Left lung (tissue), 14 donors: Measurements from ENCODE around the gene OLFM1. TPM values are rescaled to one million over a fixed set of nuclear protein-coding genes. Genes with fewer than 3 reads are reported as not detected.

Experiments used
- ATAC-seq: fragments of 200-7000 bp; cut with Tn5 transposase; one replicate; pipeline ENCODE4 v1.9.1; 2020; ENCODE audit warnings: moderate library complexity
- DNase-seq, 4 donors: peaks; one replicate each; pipeline ENCODE4 v3.0.0-alpha.2; 2013 to 2020
- H3K27ac ChIP-seq, 2 donors: fragments of 200-600 bp; sonication (generic) in 1 of 2; one replicate each; pipeline versions ENCODE4 v1.5.0 to v1.8.0; 2020 to 2021
- H3K27me3 ChIP-seq, 2 donors: fragments of 200-600 bp; sonication (generic) in 1 of 2; one replicate each; pipeline versions ENCODE4 v1.5.0 to v1.8.0; 2020 to 2021
- H3K36me3 ChIP-seq, 2 donors: fragments of 200-600 bp; sonication (generic) in 1 of 2; one replicate each; pipeline versions ENCODE4 v1.5.0 to v1.8.0; 2020 to 2021
- H3K4me1 ChIP-seq, 2 donors: fragments of 200-600 bp; one replicate each; pipeline ENCODE4 v1.8.0; 2021
- H3K4me3 ChIP-seq, 2 donors: fragments of 200-600 bp; sonication (generic) in 1 of 2; one replicate each; pipeline versions ENCODE4 v1.5.0 to v1.8.0; 2020 to 2021; ENCODE audit warnings: mild to moderate bottlenecking in 1 of 2
- H3K9me3 ChIP-seq, 2 donors: fragments of 200-600 bp; sonication (generic) in 1 of 2; one replicate each; pipeline versions ENCODE4 v1.5.0 to v1.8.0; 2020 to 2021
- CTCF ChIP-seq, 2 donors: fragments of 200-600 bp; sonication (generic) in 1 of 2; IDR thresholded peaks; one replicate each; pipeline versions ENCODE4 v1.5.0 to v1.8.0; 2021; ENCODE audit warnings: antibody characterized with exemption in 2 of 2
- intact Hi-C, 2 donors: fragments of 100-400 bp; cut with DNase I; formaldehyde crosslinking; loops; one replicate each; pipeline versions ENCODE4 v1.11.2 to v1.14.2; 2022
- long read RNA-seq, 12 donors: library from polyadenylated mRNA in 2 of 12; unstranded in 2 of 12; transcript quantifications; one replicate each; pipeline ENCODE4 v2.0.0 and lab custom pipeline, GENCODE V29; 2019 to 2026
- polyA plus RNA-seq, 6 donors: library from polyadenylated mRNA; unstranded; fragments of 120-200 nt; gene quantifications; one replicate each; pipeline ENCODE4 v1.2.1, GENCODE V29; 2013; ENCODE audit not compliant: insufficient read length in 6 of 6
- total RNA-seq, 2 donors: library from RNA; stranded (reverse); fragmentation: NEBNext Ultra II Directional; extraction: Animal tissue kit (Norgen Biotek cat#: 25700); gene quantifications; one replicate each; pipeline ENCODE4 v1.2.1, GENCODE V29; 2021
- donor health status: DM: no; HTN: yes; CAD: no.
- donor health status: DM: no; HTN: no; CAD: no.

Gene OLFM1
- 10 to 100 TPM; 21.2 to 21.5 TPM for total RNA-seq
- polyA plus RNA-seq = 10 to 100 TPM in 4 of 6 donors, 1 to 10 TPM in 2; 6.8 to 17.3 (median 12.2) TPM
- long read RNA-seq, donor 1, partial matches to known transcripts = 0 of 5 reads
- long read RNA-seq, donor 1, other reads (novel, unspliced or antisense) = 0 of 5 reads
- long read RNA-seq, donor 2, partial matches to known transcripts = 0 of 10 reads
- long read RNA-seq, donor 2, other reads (novel, unspliced or antisense) = 0 of 10 reads
- long read RNA-seq, donor 3, partial matches to known transcripts = 0 of 3 reads
- long read RNA-seq, donor 3, other reads (novel, unspliced or antisense) = 0 of 3 reads
- long read RNA-seq, donor 4, transcript OLFM1-202 (4 exons, 1,014 nt) = major isoform, 10 of 12 reads
- long read RNA-seq, donor 4, partial matches to known transcripts = 1 of 12 reads
- long read RNA-seq, donor 4, other reads (novel, unspliced or antisense) = 0 of 12 reads
- long read RNA-seq, donor 5, transcript OLFM1-204 (6 exons, 2,444 nt) = major isoform, 5 of 13 reads
- long read RNA-seq, donor 5, partial matches to known transcripts = 0 of 13 reads
- long read RNA-seq, donor 5, other reads (novel, unspliced or antisense) = 0 of 13 reads
- long read RNA-seq, donor 6, partial matches to known transcripts = 0 of 7 reads
- long read RNA-seq, donor 6, other reads (novel, unspliced or antisense) = 0 of 7 reads
- long read RNA-seq, donor 7, partial matches to known transcripts = 0 of 2 reads
- long read RNA-seq, donor 7, other reads (novel, unspliced or antisense) = 0 of 2 reads
- long read RNA-seq, donor 8, partial matches to known transcripts = 0 of 5 reads
- long read RNA-seq, donor 8, other reads (novel, unspliced or antisense) = 0 of 5 reads
- long read RNA-seq, donor 9 = 0 reads
- long read RNA-seq, donor 10, transcript OLFM1-202 (4 exons, 1,014 nt) = major isoform, 11 of 17 reads
- long read RNA-seq, donor 10, transcript OLFM1-201 (6 exons, 2,591 nt) = minor isoform, 5 of 17 reads
- long read RNA-seq, donor 10, partial matches to known transcripts = 0 of 17 reads
- long read RNA-seq, donor 10, other reads (novel, unspliced or antisense) = 1 of 17 reads
- long read RNA-seq, donor 11, transcript OLFM1-204 (6 exons, 2,444 nt) = minor isoform, 30 of 205 reads
- long read RNA-seq, donor 11, transcript OLFM1-208 (4 exons, 1,057 nt) = minor isoform, 53 of 205 reads
- long read RNA-seq, donor 11, transcript OLFM1-202 (4 exons, 1,014 nt) = major isoform, 61 of 205 reads
- long read RNA-seq, donor 11, transcript OLFM1-201 (6 exons, 2,591 nt) = minor isoform, 28 of 205 reads
- long read RNA-seq, donor 11, partial matches to known transcripts = 32 of 205 reads
- long read RNA-seq, donor 11, other reads (novel, unspliced or antisense) = 0 of 205 reads
- long read RNA-seq, donor 12, partial matches to known transcripts = 0 of 2 reads
- long read RNA-seq, donor 12, other reads (novel, unspliced or antisense) = 0 of 2 reads

DNA sequence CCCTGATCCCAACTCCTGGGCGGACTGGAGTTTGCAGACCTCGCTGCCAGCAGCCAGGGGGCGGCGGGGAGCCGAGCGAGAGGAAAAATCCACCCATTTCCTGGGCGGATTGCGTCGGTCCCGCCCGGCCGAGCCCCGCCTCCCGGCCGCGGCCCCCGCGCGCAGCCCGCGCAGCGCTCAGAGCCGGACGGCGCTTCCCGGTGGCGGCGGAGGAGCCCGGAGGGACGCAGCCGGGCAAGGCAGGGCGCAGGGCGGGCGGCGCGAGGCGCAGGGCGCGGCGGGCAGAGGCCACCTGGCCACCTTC, at the start of gene OLFM1:
Gene OLFM1, plus strand, starts transcription at position 180 of the 304 bp plus-strand sequence. CDS start 322 bp downstream, outside the sequence.
- intact Hi-C loops = loop anchor here in 1 of 2 donors (2.0 to 5.0 kb wide), 2 partner anchors 255 to 325 kb away; no protein-coding TSS in a partner anchor
- TF ChIP-seq CTCF (IDR thresholded peaks at IDR 0.05) = peak; percentile 57 to 63
- peaks cover 27 to 89% of the 10 kb centered on the region in 2 donors for H3K27me3 ChIP-seq
- DNase-seq (peak; percentile 58 to 88 (median 77)), ATAC-seq (peak; percentile 82)
- H3K36me3 ChIP-seq = no peaks in the 10 kb centered on the region
- no peaks in the 10 kb centered on the region for H3K9me3 ChIP-seq
- peak within 1 kb of the TSS; percentile 10 to 29 for H3K4me3 ChIP-seq
- no peak within 1 kb of the TSS for H3K27ac ChIP-seq
- peaks cover 0 to 22% of the 10 kb centered on the region in 2 donors for H3K4me1 ChIP-seq

GRCh38 chr9:135038331-135038730, 49.1 kb upstream of the OLFM1 start:
- no peak for ATAC-seq
- Histone ChIP-seq H3K4me1 (no peaks in the 10 kb centered on the region), H3K4me3 (no peak overlapping the region), H3K9me3 (no peaks in the 10 kb centered on the region), H3K36me3 (no peaks in the 10 kb centered on the region), H3K27me3 (peaks cover 0 to 25% of the 10 kb centered on the region in 2 donors), H3K27ac (no peak overlapping the region)
- intact Hi-C loops = no loop called here
- TF ChIP-seq CTCF (IDR thresholded peaks at IDR 0.05) = no peak
- DNase-seq = no peak

GRCh38 chr9:135038826-135039225, 48.6 kb upstream of the OLFM1 start:
- Histone ChIP-seq H3K27ac (no peak overlapping the region), H3K27me3 (peaks cover 0 to 25% of the 10 kb centered on the region in 2 donors), H3K36me3 (no peaks in the 10 kb centered on the region), H3K4me1 (no peaks in the 10 kb centered on the region), H3K9me3 (no peaks in the 10 kb centered on the region), H3K4me3 (no peak overlapping the region)
- intact Hi-C loops = no loop called here
- no peak for DNase-seq
- no peak for ATAC-seq
- TF ChIP-seq CTCF (IDR thresholded peaks at IDR 0.05) = no peak

DNA sequence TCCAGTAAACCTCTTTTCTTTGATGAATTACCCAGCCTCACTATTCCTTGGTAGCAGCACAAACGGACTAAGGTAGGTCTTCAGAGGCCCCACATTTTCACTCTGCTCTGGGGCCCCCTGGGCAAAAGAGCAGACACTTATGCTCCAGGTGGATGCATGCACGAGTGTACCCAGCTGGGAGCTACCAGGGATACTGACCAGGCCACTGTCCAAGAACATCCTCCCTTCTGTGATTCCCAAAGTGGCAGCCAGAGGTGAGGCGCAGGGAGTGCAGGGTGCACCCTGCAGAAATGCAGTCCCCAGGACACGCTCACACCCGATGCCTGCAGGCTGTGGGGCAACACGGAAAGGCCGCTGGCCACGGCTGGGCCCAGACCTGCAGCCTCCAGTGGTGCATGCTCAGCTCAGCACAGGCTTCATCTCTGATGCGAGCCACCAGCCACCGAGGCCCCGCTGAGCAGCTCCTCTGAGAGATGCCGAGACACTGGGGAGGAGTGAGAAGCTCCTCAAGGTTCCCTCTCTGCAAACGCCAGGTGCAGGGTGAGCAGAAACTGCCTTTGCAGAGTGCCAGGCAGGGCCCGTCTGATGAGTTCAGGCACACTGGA, 48.1 kb upstream of the OLFM1 start:
- intact Hi-C loops = no loop called here

More for the DNA sequence above, 48.1 kb upstream of the OLFM1 start:
- no peak overlapping the region for H3K27ac ChIP-seq
- peaks cover 0 to 25% of the 10 kb centered on the region in 2 donors for H3K27me3 ChIP-seq
- no peaks in the 10 kb centered on the region for H3K9me3 ChIP-seq
- no peak overlapping the region for H3K4me3 ChIP-seq
- no peak for ATAC-seq
- H3K4me1 ChIP-seq = no peaks in the 10 kb centered on the region
- TF ChIP-seq CTCF (IDR thresholded peaks at IDR 0.05) = no peak
- no peaks in the 10 kb centered on the region for H3K36me3 ChIP-seq
- peak in 1 of 4 donors; percentile 69 for DNase-seq
